DND-41 (cell line): ENCODE results near the gene PRDM15.

Source experiments
- ATAC-seq: fragments of 200-7000 bp; cut with Tn5 transposase; 3 replicates; pipeline ENCODE4 v1.9.1; 2021; ENCODE audit warnings: low read depth; ENCODE audit not compliant: insufficient read depth
- DNase-seq: peaks from one replicate; pipeline ENCODE4 v3.0.0-alpha.2; 2020
- H2AFZ ChIP-seq: 2 replicates; pipeline ENCODE4 v1.6.0; 2012; ENCODE audit warnings: low read depth, low read length
- H3K27ac ChIP-seq: 2 replicates; pipeline ENCODE4 v1.5.1; 2012; ENCODE audit warnings: low read length, inconsistent platforms
- H3K27me3 ChIP-seq: fragments of 200-600 bp; sonication (generic); 2 replicates; pipeline ENCODE4 v1.6.0; 2012; ENCODE audit warnings: low read length, mild to moderate bottlenecking, inconsistent platforms; ENCODE audit not compliant: insufficient read depth, poor library complexity
- H3K36me3 ChIP-seq: 2 replicates; pipeline ENCODE4 v1.5.1; 2012; ENCODE audit warnings: low read length, inconsistent platforms; ENCODE audit not compliant: insufficient read depth
- H3K4me1 ChIP-seq: 2 replicates; pipeline ENCODE4 v1.5.1; 2012; ENCODE audit warnings: mild to moderate bottlenecking, low read length; ENCODE audit not compliant: insufficient read depth
- H3K4me2 ChIP-seq: 2 replicates; pipeline ENCODE4 v1.6.0; 2012; ENCODE audit warnings: mild to moderate bottlenecking, moderate library complexity, low read length, inconsistent platforms; ENCODE audit not compliant: insufficient read depth
- H3K4me3 ChIP-seq, 2 experiments: fragments of 200-600 bp in 1 of 2; shearing (Covaris generic) in 1 of 2; 2 replicates each; pipeline ENCODE4 v1.5.1; 2012 to 2016; ENCODE audit warnings: inconsistent platforms in 2 of 2, low read length in 2 of 2, mild to moderate bottlenecking in 2 of 2, low read depth in 1 of 2, moderate library complexity in 1 of 2
- H3K79me2 ChIP-seq: 2 replicates; pipeline ENCODE4 v1.6.0; 2012; ENCODE audit warnings: low read length, inconsistent platforms; ENCODE audit not compliant: insufficient read depth
- H3K9ac ChIP-seq: 2 replicates; pipeline ENCODE4 v1.6.0; 2012; ENCODE audit warnings: low read depth, mild to moderate bottlenecking, inconsistent platforms, low read length, moderate library complexity
- H3K9me3 ChIP-seq: 2 replicates; pipeline ENCODE4 v1.5.1; 2012; ENCODE audit warnings: low read length, moderate library complexity, mild to moderate bottlenecking, inconsistent platforms; ENCODE audit not compliant: insufficient read depth, severe bottlenecking
- H4K20me1 ChIP-seq: 2 replicates; pipeline ENCODE4 v1.6.0; 2012; ENCODE audit warnings: low read length; ENCODE audit not compliant: insufficient read depth
- EZH2 ChIP-seq: IDR thresholded peaks from 3 replicates; pipeline ENCODE4 v1.6.1; 2012; ENCODE audit warnings: borderline replicate concordance, low read depth, mild to moderate bottlenecking, moderate library complexity, low read length, inconsistent platforms; ENCODE audit not compliant: severe bottlenecking
- TF ChIP-seq, protein P1 (sequence below): IDR thresholded peaks from 2 replicates; pipeline ENCODE4 v1.5.1; 2012; ENCODE audit warnings: borderline replicate concordance, low read length, moderate library complexity, mild to moderate bottlenecking; ENCODE audit not compliant: poor library complexity, severe bottlenecking; ENCODE audit errors: extremely low read depth

The PRDM15 gene

DNA sequence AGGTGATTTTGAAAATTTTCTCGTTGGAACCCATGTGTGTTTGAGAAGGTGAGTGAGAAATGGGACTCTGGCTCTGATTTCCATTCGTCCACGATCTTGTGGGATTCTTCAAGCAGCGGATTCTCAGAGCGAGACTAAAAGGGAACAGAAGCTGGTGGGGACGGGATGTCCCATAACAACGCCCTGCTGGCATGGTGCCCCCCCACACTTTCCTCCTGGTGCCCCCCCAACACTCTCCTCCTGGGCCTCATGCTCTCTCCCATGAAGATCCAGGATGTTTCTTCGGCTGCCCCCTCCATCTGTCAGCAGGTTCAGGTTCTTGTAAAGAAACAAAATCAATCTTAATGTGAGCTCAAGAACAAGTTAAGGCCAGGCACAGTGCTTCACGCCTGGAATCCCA lies 29.1 kb downstream of the PRDM15 start:
- Histone ChIP-seq H3K9me3 (no peaks in the 10 kb centered on the region), H3K9ac (no peak overlapping the region), H3K4me2 (no peak overlapping the region), H2AFZ (no peak overlapping the region), H3K36me3 (peaks cover 83% of the 10 kb centered on the region), H4K20me1 (peaks cover 10% of the 10 kb centered on the region; the same call in 1 of the 2 replicates), H3K27me3 (no peaks in the 10 kb centered on the region), H3K79me2 (no peaks in the 10 kb centered on the region), H3K4me1 (no peaks in the 10 kb centered on the region), H3K4me3 (no peak overlapping the region), H3K27ac (no peak overlapping the region)
- DNase-seq, result no peak
- no peak for TF ChIP-seq EZH2
- TF ChIP-seq, protein P1, sequence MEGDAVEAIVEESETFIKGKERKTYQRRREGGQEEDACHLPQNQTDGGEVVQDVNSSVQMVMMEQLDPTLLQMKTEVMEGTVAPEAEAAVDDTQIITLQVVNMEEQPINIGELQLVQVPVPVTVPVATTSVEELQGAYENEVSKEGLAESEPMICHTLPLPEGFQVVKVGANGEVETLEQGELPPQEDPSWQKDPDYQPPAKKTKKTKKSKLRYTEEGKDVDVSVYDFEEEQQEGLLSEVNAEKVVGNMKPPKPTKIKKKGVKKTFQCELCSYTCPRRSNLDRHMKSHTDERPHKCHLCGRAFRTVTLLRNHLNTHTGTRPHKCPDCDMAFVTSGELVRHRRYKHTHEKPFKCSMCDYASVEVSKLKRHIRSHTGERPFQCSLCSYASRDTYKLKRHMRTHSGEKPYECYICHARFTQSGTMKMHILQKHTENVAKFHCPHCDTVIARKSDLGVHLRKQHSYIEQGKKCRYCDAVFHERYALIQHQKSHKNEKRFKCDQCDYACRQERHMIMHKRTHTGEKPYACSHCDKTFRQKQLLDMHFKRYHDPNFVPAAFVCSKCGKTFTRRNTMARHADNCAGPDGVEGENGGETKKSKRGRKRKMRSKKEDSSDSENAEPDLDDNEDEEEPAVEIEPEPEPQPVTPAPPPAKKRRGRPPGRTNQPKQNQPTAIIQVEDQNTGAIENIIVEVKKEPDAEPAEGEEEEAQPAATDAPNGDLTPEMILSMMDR, result no peak
- no peak for ATAC-seq

DNA sequence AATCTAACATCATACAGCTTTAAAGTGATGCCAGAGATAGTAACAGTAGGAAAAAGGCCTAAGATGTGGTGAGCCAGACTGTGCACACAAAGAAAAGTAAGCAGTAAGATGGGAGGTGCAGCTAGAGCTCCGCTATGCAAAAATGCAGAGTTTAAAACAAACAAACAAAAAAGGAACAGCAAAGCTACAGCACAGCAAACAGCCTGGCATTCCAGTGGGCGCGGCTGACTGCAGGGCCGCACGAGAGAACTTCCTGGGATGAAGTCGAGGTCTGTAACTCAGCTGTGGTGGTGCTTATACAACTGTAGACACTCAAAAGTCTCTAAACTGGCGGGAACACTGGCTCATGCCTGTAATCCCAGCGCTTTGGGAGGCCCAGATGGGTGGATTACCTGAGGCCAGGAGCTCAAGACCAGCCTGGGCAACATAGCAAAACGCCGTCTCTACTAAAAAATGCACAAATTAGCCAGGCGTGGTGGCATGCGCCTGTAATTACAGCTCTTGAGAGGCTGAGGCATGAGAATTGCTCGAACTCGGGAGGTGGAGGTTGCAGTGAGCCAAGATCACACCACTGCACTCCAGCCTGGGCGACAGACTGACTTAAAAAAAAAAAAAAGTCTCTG lies 30.1 kb downstream of the PRDM15 start:
- Histone ChIP-seq H3K4me1 (no peaks in the 10 kb centered on the region), H3K79me2 (no peaks in the 10 kb centered on the region), H4K20me1 (peaks cover 10% of the 10 kb centered on the region; the same call in 1 of the 2 replicates), H3K4me3 (no peak overlapping the region), H3K4me2 (no peak overlapping the region), H3K27me3 (no peaks in the 10 kb centered on the region), H3K9me3 (no peaks in the 10 kb centered on the region), H3K36me3 (peaks cover 76% of the 10 kb centered on the region), H3K27ac (no peak overlapping the region), H2AFZ (no peak overlapping the region), H3K9ac (no peak overlapping the region)
- DNase-seq, result no peak
- ATAC-seq, result no peak
- no peak for TF ChIP-seq EZH2
- TF ChIP-seq, protein P1, result no peak

DNA sequence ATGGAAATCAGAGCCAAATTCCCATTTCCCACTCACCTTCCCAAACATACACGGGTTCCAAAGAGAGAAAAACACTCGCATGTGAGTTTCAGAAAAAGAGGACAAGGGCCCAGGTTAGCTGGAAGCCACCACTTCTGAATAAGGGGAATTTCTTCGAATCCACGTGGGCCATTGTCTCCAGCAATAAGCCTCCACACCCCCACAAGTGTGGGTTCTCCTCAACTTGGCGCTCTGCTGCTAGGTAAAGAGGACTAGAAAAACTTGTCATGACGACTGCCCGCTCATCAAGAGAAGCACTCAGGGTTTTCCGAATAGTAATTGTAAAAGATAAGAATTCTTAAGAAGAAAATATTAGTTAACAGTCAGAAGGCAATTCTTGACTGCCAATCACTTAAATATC lies 30.6 kb downstream of the PRDM15 start:
- ATAC-seq, result no peak
- Histone ChIP-seq H3K36me3 (peaks cover 76% of the 10 kb centered on the region), H3K4me1 (no peaks in the 10 kb centered on the region)

More for the DNA sequence above, 30.6 kb downstream of the PRDM15 start:
- no peaks in the 10 kb centered on the region for H3K9me3 ChIP-seq
- H3K79me2 ChIP-seq, result no peaks in the 10 kb centered on the region
- DNase-seq, result no peak
- no peak overlapping the region for H3K4me3 ChIP-seq
- peaks cover 10% of the 10 kb centered on the region; the same call in 1 of the 2 replicates for H4K20me1 ChIP-seq
- no peak overlapping the region for H2AFZ ChIP-seq
- no peak overlapping the region for H3K27ac ChIP-seq
- H3K9ac ChIP-seq, result no peak overlapping the region
- no peak overlapping the region for H3K4me2 ChIP-seq
- TF ChIP-seq, protein P1, result no peak
- TF ChIP-seq EZH2, result no peak
- H3K27me3 ChIP-seq, result no peaks in the 10 kb centered on the region
